NCI-H524 (cell line): ENCODE results near the gene NECAB2.

ENCODE experiments used
- DNase-seq, 2 experiments: peaks; one replicate each; lab custom pipeline; 2025; lab: John Stamatoyannopoulos, UW

NECAB2 gene

GRCh38 chr16:83992624-83993023, 24.6 kb downstream of the NECAB2 start:
- DNase-seq, result no peak

- DNase-seq, result no peak
Measured at GRCh38 chr16:83994087-83994486, 26.0 kb downstream of the NECAB2 start.

- DNase-seq, result no peak
Measured at GRCh38 chr16:83994703-83995102, 26.7 kb downstream of the NECAB2 start.

- DNase-seq, result no peak
Measured at GRCh38 chr16:83995754-83996153, 27.7 kb downstream of the NECAB2 start.

GRCh38 chr16:83996481-83997252, 28.6 kb downstream of the NECAB2 start:
- no peak for DNase-seq

GRCh38 chr16:83998091-83998490, 30.0 kb downstream of the NECAB2 start:
- DNase-seq, result no peak

GRCh38 chr16:84000989-84001642, 33.1 kb downstream of the NECAB2 start:
- DNase-seq, result no peak

GRCh38 chr16:84001726-84002125, 33.7 kb downstream of the NECAB2 start:
- no peak for DNase-seq

- DNase-seq, result no peak
Measured at GRCh38 chr16:84003038-84003437, 35.0 kb downstream of the NECAB2 start.

GRCh38 chr16:84004442-84004841, 36.4 kb downstream of the NECAB2 start:
- DNase-seq, result no peak

GRCh38 chr16:84005391-84005790, 37.3 kb downstream of the NECAB2 start:
- peak; percentile 49 to 66 for DNase-seq

GRCh38 chr16:84007520-84007919, 39.5 kb downstream of the NECAB2 start:
- no peak for DNase-seq

- DNase-seq, result no peak
Measured at GRCh38 chr16:84007965-84008364, 39.9 kb downstream of the NECAB2 start.

GRCh38 chr16:84009282-84009681, 41.2 kb downstream of the NECAB2 start:
- DNase-seq, result no peak

- DNase-seq, result peak in 1 of 2 experiments; percentile 54
Measured at GRCh38 chr16:84013787-84014569, 45.9 kb downstream of the NECAB2 start.

GRCh38 chr16:84014570-84015327, 46.7 kb downstream of the NECAB2 start:
- no peak for DNase-seq

- no peak for DNase-seq
Measured at GRCh38 chr16:84015399-84015798, 47.4 kb downstream of the NECAB2 start.

GRCh38 chr16:84016477-84016876, 48.4 kb downstream of the NECAB2 start:
- no peak for DNase-seq

- no peak for DNase-seq
Measured at GRCh38 chr16:84018710-84019109, 50.7 kb downstream of the NECAB2 start.

GRCh38 chr16:84020353-84020752, 52.3 kb downstream of the NECAB2 start:
- DNase-seq, result no peak

GRCh38 chr16:84021488-84021887, 53.4 kb downstream of the NECAB2 start:
- no peak for DNase-seq

GRCh38 chr16:84022644-84023043, 54.6 kb downstream of the NECAB2 start:
- peak in 1 of 2 experiments; percentile 25 for DNase-seq
